Stimulated activated CD8-positive, alpha-beta memory T cell treated with anti-CD3 and anti-CD28 coated beads, Interleukin-7, amount 100 ng/mL, for 48 hours (primary cell): ENCODE data around the gene PLBD1.

Experiments
- DNase-seq, 2 donors: peaks; one replicate each; pipeline ENCODE4 v3.0.0-alpha.2; 2020; ENCODE audit warnings: low read depth in 1 of 2; ENCODE audit errors: extremely low read depth in 1 of 2

Gene PLBD1

GRCh38 chr12:14567351-14568162, at the start of gene PLBD1:
PLBD1 (minus strand) TSS chr12:14567883; CDS start chr12:14567696, 187 bp downstream.
- no peak for DNase-seq

- no peak for DNase-seq
Measured at GRCh38 chr12:14614704-14615121, 47.0 kb upstream of the PLBD1 start.

- DNase-seq, result no peak
Measured at GRCh38 chr12:14613718-14614117, 46.0 kb upstream of the PLBD1 start.

- no peak for DNase-seq
Measured at GRCh38 chr12:14612898-14613445, 45.3 kb upstream of the PLBD1 start.

- no peak for DNase-seq
Measured at GRCh38 chr12:14612250-14612649, 44.6 kb upstream of the PLBD1 start.

GRCh38 chr12:14611640-14612203, 44.0 kb upstream of the PLBD1 start:
- no peak for DNase-seq

- DNase-seq, result no peak
Measured at GRCh38 chr12:14607568-14607967, 39.9 kb upstream of the PLBD1 start.

GRCh38 chr12:14605401-14605989, 37.8 kb upstream of the PLBD1 start:
- DNase-seq, result no peak

- no peak for DNase-seq
Measured at GRCh38 chr12:14601692-14602478, 34.2 kb upstream of the PLBD1 start.

- DNase-seq, result no peak
Measured at GRCh38 chr12:14597480-14597879, 29.8 kb upstream of the PLBD1 start.

GRCh38 chr12:14591719-14592118, 24.0 kb upstream of the PLBD1 start:
- no peak for DNase-seq

GRCh38 chr12:14589169-14590004, 21.7 kb upstream of the PLBD1 start:
- DNase-seq, result no peak

GRCh38 chr12:14588571-14588970, 20.9 kb upstream of the PLBD1 start:
- no peak for DNase-seq

GRCh38 chr12:14578646-14579045, 11.0 kb upstream of the PLBD1 start:
- no peak for DNase-seq

- DNase-seq, result no peak
Measured at GRCh38 chr12:14577344-14577743, 9.7 kb upstream of the PLBD1 start.

- DNase-seq, result no peak
Measured at GRCh38 chr12:14576896-14577295, 9.2 kb upstream of the PLBD1 start.

GRCh38 chr12:14575585-14575984, 7.9 kb upstream of the PLBD1 start:
- DNase-seq, result no peak

GRCh38 chr12:14573118-14573517, 5.4 kb upstream of the PLBD1 start:
- no peak for DNase-seq

- no peak for DNase-seq
Measured at GRCh38 chr12:14572401-14572800, 4.7 kb upstream of the PLBD1 start.

GRCh38 chr12:14571779-14572178, 4.1 kb upstream of the PLBD1 start:
- no peak for DNase-seq
